Measurements from ENCODE around the gene TOGARAM2.
"Not testable (repeated sequence)": the region's sequence is repeated elsewhere in the genome, so short reads cannot be mapped to it uniquely, and the experiment has no call there.

Gene TOGARAM2

GRCh38 chr2:28975671-28976070 is 5.4 kb upstream of the TOGARAM2 start:
- TF ChIP-seq, protein P1, sequence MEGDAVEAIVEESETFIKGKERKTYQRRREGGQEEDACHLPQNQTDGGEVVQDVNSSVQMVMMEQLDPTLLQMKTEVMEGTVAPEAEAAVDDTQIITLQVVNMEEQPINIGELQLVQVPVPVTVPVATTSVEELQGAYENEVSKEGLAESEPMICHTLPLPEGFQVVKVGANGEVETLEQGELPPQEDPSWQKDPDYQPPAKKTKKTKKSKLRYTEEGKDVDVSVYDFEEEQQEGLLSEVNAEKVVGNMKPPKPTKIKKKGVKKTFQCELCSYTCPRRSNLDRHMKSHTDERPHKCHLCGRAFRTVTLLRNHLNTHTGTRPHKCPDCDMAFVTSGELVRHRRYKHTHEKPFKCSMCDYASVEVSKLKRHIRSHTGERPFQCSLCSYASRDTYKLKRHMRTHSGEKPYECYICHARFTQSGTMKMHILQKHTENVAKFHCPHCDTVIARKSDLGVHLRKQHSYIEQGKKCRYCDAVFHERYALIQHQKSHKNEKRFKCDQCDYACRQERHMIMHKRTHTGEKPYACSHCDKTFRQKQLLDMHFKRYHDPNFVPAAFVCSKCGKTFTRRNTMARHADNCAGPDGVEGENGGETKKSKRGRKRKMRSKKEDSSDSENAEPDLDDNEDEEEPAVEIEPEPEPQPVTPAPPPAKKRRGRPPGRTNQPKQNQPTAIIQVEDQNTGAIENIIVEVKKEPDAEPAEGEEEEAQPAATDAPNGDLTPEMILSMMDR (IDR thresholded peaks at IDR 0.05; ENCODE audit: insufficient read depth, low read depth, low read length, missing control alignments) = no peak
- H3K4me3 ChIP-seq (ENCODE audit: low read length) = no peak overlapping the region
- no peak for DNase-seq (ENCODE audit: low read depth)

- TF ChIP-seq, protein P1 (IDR thresholded peaks at IDR 0.05; ENCODE audit: insufficient read depth, low read depth, low read length, missing control alignments) = no peak
- peak; percentile 92 for DNase-seq (ENCODE audit: low read depth)
- no peak overlapping the region for H3K4me3 ChIP-seq (ENCODE audit: low read length)
These were observed 4.5 kb upstream of the TOGARAM2 start for GRCh38 chr2:28976584-28976983.

- no peak overlapping the region for H3K4me3 ChIP-seq (ENCODE audit: low read length)
- DNase-seq (ENCODE audit: low read depth) = no peak
- TF ChIP-seq, protein P1 (IDR thresholded peaks at IDR 0.05; ENCODE audit: insufficient read depth, low read depth, low read length, missing control alignments) = no peak
These were observed 3.8 kb upstream of the TOGARAM2 start for GRCh38 chr2:28977176-28977875.

GRCh38 chr2:28978001-28978400 is 3.1 kb upstream of the TOGARAM2 start:
- H3K4me3 ChIP-seq (ENCODE audit: low read length); DNase-seq (ENCODE audit: low read depth): not testable (repeated sequence)

DNA sequence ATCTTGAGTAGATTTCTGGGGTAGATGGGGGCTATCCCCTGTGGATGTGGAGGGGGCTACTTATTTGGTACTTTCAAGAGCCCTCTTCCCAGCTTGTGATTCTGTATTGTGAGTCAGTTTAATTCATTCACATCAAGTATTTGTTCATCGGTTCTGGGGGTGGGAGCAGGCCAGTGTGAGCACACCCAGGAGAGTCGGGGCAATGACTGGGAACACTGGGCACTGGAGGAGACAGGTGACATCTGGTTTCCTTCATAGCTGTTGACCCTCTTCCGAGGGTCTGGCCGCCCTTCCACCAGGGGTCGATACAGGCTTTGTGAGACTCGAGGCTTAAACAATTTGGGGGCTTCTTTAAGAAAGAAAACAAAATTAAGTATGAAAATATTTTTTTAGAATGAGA is 2.5 kb upstream of the TOGARAM2 start:
- TF ChIP-seq, protein P1 (IDR thresholded peaks at IDR 0.05; ENCODE audit: insufficient read depth, low read depth, low read length, missing control alignments) = no peak
- no peak for DNase-seq (ENCODE audit: low read depth)
- no peak overlapping the region for H3K4me3 ChIP-seq (ENCODE audit: low read length)

DNA sequence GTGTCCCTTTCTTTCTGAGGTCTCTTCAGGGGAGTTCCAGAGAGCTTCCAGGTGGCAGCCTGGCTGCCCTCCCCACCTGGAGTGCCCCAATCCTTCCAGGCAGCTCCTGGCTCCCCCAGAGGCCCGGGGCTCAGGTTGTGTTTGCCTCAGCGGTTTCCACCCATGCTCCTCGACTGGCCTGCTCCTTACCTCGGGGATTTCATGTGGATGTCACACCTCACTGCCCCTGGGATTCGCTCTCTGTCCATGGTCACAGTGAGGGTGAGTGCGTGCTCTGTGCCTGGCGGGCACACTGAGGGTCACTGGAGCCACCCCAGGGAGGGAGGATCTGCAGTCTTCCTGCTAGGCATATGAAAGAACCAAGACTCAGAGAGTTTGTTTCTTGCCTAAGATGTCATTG is 2.1 kb upstream of the TOGARAM2 start:
- no peak for DNase-seq (ENCODE audit: low read depth)
- TF ChIP-seq, protein P1 (IDR thresholded peaks at IDR 0.05; ENCODE audit: insufficient read depth, low read depth, low read length, missing control alignments) = no peak
- H3K4me3 ChIP-seq (ENCODE audit: low read length) = no peak overlapping the region

DNA sequence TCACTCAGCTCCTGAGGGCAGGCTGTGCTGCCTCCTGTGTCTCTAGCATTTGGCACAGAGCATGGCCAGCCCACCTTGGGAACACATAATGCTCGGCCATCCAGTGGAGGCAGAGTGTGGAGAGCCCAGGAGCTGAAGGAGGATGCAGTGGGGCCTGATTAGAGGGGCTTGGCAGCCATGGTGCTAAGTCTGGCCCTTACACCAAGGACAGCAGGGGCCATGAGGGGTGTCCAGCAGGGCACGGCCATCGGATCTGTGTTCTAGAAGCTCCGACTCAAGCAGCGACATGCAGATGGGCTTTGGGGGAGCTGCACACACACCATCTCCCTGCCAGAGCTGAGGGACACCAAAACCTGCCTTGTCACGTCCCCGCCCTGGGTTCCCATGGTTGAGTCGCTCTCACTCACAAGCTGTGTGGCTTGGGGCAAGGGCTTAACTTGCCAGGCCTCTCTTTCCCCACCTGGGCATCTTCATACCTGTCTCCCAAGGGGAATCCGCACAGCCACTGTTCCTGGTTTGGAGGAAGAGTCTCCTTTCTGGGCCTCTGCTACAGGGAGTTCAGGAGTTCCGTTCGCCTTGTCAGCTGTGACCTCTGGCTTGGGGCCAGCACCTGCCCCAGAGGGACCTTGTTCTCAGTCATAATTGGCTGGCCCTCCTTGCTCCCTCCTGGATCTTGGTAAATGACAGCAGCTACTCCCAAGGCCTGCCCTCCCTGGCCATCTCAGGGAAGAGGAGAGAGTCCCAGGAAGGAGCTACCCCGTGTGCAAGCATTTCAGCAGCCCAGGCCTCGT is 1.3 kb upstream of the TOGARAM2 start:
- peak; percentile 53 for DNase-seq (ENCODE audit: low read depth)
- TF ChIP-seq, protein P1 (IDR thresholded peaks at IDR 0.05; ENCODE audit: insufficient read depth, low read depth, low read length, missing control alignments) = no peak
- no peak overlapping the region for H3K4me3 ChIP-seq (ENCODE audit: low read length)

Data from epithelial cell of esophagus (primary cell).